WERI-Rb-1 (cell line): ENCODE data around the gene AMPD1.

Source experiments
- DNase-seq: peaks from one replicate; pipeline ENCODE4 v3.0.0-alpha.2; 2020
- H3K27ac ChIP-seq: fragments of 250-450 bp; sonication (Bioruptor Pico); 2 replicates; pipeline ENCODE4 v1.5.1; 2020; ENCODE audit warnings: mild to moderate bottlenecking, moderate library complexity
- H3K27me3 ChIP-seq: fragments of 250-450 bp; sonication (Bioruptor Pico); 2 replicates; pipeline ENCODE4 v1.5.1; 2021; ENCODE audit warnings: mild to moderate bottlenecking, low read depth, moderate library complexity; ENCODE audit not compliant: insufficient read depth, severe bottlenecking
- H3K36me3 ChIP-seq: fragments of 250-450 bp; sonication (Bioruptor Pico); 2 replicates; pipeline ENCODE4 v1.5.1; 2020; ENCODE audit warnings: mild to moderate bottlenecking, moderate library complexity
- H3K4me3 ChIP-seq: 2 replicates; pipeline ENCODE4 v1.5.1; 2011; ENCODE audit warnings: low read depth, mild to moderate bottlenecking, control low read depth, low read length
- H3K9me3 ChIP-seq: fragments of 250-450 bp; sonication (Bioruptor Pico); 2 replicates; pipeline ENCODE4 v1.5.1; 2021; ENCODE audit warnings: mild to moderate bottlenecking, moderate library complexity; ENCODE audit not compliant: severe bottlenecking
- TF ChIP-seq, protein P1 (sequence below): IDR thresholded peaks from 2 replicates; pipeline ENCODE4 v1.5.1; 2011; ENCODE audit warnings: low read depth, mild to moderate bottlenecking, control low read depth, inconsistent platforms, low read length

The AMPD1 gene

DNA sequence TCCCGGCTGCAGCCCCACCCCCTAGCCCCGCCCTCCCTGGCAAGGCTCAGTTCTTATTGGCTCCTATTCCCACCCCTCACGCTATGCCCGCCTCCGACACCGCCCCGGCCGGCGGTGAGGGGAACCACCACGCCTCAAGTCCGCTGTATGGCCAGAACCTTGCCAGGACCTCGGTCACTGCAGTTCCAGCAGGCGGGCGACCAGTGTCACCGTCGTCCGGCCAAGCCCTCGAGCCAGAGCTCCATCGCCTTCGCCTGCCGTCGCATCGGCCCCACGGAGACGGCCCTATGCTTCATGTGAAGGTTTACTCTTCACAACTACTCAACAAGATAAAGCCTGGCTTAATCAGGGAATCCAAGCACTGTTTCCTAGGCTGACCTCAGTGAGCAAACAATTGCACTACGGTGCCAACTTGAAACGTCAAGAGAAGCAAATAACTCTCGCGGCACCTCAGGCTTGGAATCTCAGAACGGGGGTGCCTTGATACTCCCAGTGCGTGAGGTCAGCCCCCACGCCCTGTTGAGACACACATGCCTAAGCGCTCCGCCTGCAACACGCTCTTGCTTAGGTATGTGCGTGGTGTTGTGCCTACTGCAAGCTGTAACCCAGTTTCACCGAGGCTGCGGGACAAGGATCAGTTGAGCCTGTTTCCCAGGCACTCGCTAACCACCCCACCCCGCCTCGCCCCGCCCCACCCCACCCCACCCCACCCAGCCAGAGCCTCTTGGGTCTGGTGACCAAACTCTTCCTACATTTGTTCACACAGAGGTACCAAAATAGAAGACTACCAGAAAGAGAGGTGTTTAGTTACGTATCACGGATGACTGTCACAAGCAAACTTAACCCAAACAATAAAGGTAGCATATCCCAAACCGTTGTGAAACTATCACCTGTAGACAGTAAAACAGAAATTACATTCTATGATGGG, 25.0 kb downstream of the AMPD1 start:
- Histone ChIP-seq H3K27me3 (no peaks in the 10 kb centered on the region), H3K36me3 (no peaks in the 10 kb centered on the region), H3K9me3 (no peaks in the 10 kb centered on the region), H3K4me3 (peak overlapping the region; percentile 85), H3K27ac (no peak overlapping the region)
- TF ChIP-seq, protein P1, sequence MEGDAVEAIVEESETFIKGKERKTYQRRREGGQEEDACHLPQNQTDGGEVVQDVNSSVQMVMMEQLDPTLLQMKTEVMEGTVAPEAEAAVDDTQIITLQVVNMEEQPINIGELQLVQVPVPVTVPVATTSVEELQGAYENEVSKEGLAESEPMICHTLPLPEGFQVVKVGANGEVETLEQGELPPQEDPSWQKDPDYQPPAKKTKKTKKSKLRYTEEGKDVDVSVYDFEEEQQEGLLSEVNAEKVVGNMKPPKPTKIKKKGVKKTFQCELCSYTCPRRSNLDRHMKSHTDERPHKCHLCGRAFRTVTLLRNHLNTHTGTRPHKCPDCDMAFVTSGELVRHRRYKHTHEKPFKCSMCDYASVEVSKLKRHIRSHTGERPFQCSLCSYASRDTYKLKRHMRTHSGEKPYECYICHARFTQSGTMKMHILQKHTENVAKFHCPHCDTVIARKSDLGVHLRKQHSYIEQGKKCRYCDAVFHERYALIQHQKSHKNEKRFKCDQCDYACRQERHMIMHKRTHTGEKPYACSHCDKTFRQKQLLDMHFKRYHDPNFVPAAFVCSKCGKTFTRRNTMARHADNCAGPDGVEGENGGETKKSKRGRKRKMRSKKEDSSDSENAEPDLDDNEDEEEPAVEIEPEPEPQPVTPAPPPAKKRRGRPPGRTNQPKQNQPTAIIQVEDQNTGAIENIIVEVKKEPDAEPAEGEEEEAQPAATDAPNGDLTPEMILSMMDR, result no peak
- peak; percentile 94 for DNase-seq

GRCh38 chr1:114669562-114670082, 25.7 kb downstream of the AMPD1 start, which contains the start of gene DENND2C:
DENND2C (minus strand) TSS chr1:114670049; CDS start chr1:114625984, 44,065 bp downstream.
- TF ChIP-seq, protein P1, result peak; percentile 28
- H3K27me3 ChIP-seq, result no peaks in the 10 kb centered on the region
- H3K9me3 ChIP-seq, result no peaks in the 10 kb centered on the region
- H3K4me3 ChIP-seq, result peak within 1 kb of the TSS; percentile 85
- H3K27ac ChIP-seq, result no peak within 1 kb of the TSS
- H3K36me3 ChIP-seq, result no peaks in the 10 kb centered on the region
- no peak for DNase-seq

GRCh38 chr1:114668784-114669561, 26.4 kb downstream of the AMPD1 start:
- no peaks in the 10 kb centered on the region for H3K36me3 ChIP-seq
- H3K9me3 ChIP-seq, result no peaks in the 10 kb centered on the region
- H3K4me3 ChIP-seq, result peak overlapping the region; percentile 85
- H3K27ac ChIP-seq, result no peak overlapping the region
- TF ChIP-seq, protein P1, result no peak
- DNase-seq, result no peak
- no peaks in the 10 kb centered on the region for H3K27me3 ChIP-seq

DNA sequence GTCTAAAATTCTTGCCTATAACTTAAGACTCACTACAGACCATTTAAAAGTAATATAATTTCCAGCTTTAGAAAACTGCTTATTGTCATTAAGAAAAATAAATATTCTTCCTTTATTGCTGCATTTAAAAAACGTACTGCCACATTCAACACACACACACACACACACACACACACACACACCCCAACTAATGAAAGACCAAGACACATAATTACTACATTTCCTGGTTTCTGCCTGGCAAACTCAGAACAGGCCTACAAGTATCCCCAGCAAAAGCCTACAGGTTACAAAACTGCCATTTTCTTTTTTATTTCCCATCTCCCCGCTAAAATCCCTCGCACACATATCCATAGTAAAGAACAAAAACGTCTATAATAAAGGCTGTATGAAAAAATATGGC, 27.0 kb downstream of the AMPD1 start:
- H3K27me3 ChIP-seq, result no peaks in the 10 kb centered on the region
- no peaks in the 10 kb centered on the region for H3K9me3 ChIP-seq
- TF ChIP-seq, protein P1, result no peak
- H3K27ac ChIP-seq, result no peak overlapping the region
- H3K4me3 ChIP-seq, result no peak overlapping the region
- H3K36me3 ChIP-seq, result no peaks in the 10 kb centered on the region
- DNase-seq, result no peak

GRCh38 chr1:114666954-114667353, 28.4 kb downstream of the AMPD1 start:
- Histone ChIP-seq H3K27ac (no peak overlapping the region), H3K4me3 (no peak overlapping the region), H3K27me3 (no peaks in the 10 kb centered on the region), H3K9me3 (no peaks in the 10 kb centered on the region), H3K36me3 (no peaks in the 10 kb centered on the region)
- TF ChIP-seq, protein P1, result no peak
- no peak for DNase-seq
